HL-60 (cell line): Measurements from ENCODE around the gene HRH1.

Source experiments
- DNase-seq, 2 experiments: peaks; one replicate each; pipeline ENCODE4 v3.0.0-alpha.2; 2010 to 2020; ENCODE audit warnings: low read depth in 1 of 2, low spot score in 1 of 2
- H3K27ac ChIP-seq: fragments of 250-450 bp; sonication (Bioruptor Pico); replicated peaks from 2 replicates; pipeline ENCODE4 v1.5.1; 2020; ENCODE audit warnings: mild to moderate bottlenecking, moderate library complexity
- H3K27me3 ChIP-seq: fragments of 250-450 bp; sonication (Bioruptor Pico); 2 replicates; pipeline ENCODE4 v1.5.1; 2021; ENCODE audit warnings: mild to moderate bottlenecking, moderate library complexity; ENCODE audit not compliant: insufficient read depth, poor library complexity, severe bottlenecking
- H3K4me3 ChIP-seq: replicated peaks from 2 replicates; pipeline ENCODE4 v1.5.1; 2011; ENCODE audit warnings: mild to moderate bottlenecking, control low read depth, low read length; ENCODE audit not compliant: insufficient read depth
- CTCF ChIP-seq: IDR thresholded peaks from one replicate; pipeline ENCODE4 v1.5.1; 2011; ENCODE audit warnings: low read length, control low read depth, inconsistent platforms; ENCODE audit not compliant: insufficient read depth
- GABPA ChIP-seq: IDR thresholded peaks from 2 replicates; pipeline ENCODE4 v1.6.1; 2012; ENCODE audit warnings: low read depth
- POLR2AphosphoS5 ChIP-seq: IDR thresholded peaks from 2 replicates; pipeline ENCODE4 v1.6.1; 2012; ENCODE audit warnings: low read depth
- REST ChIP-seq: IDR thresholded peaks from 2 replicates; pipeline ENCODE4 v1.6.1; 2012; ENCODE audit warnings: low read depth; ENCODE audit not compliant: insufficient replicate concordance
- SPI1 ChIP-seq: IDR thresholded peaks from 2 replicates; pipeline ENCODE4 v1.6.1; 2012; ENCODE audit warnings: low read depth, mild to moderate bottlenecking, borderline replicate concordance

HRH1 gene

GRCh38 chr3:11306817-11307589, 152.7 kb downstream of the HRH1 start:
- DNase-seq: no peak
- no peak overlapping the region for H3K4me3 ChIP-seq
- H3K27ac ChIP-seq: no peak overlapping the region
- TF ChIP-seq REST (no peak), POLR2AphosphoS5 (no peak), CTCF (no peak), SPI1 (no peak), GABPA (no peak)
- no peaks in the 10 kb centered on the region for H3K27me3 ChIP-seq

- no peak for TF ChIP-seq POLR2AphosphoS5
- no peak for TF ChIP-seq GABPA
- no peak for TF ChIP-seq REST
- Histone ChIP-seq H3K4me3 (no peak overlapping the region), H3K27ac (no peak overlapping the region; the same call in 1 of the 2 replicates), H3K27me3 (no peaks in the 10 kb centered on the region)
- DNase-seq: no peak
Measured at GRCh38 chr3:11307830-11308432, 153.6 kb downstream of the HRH1 start.

- Histone ChIP-seq H3K27ac (no peak overlapping the region), H3K27me3 (no peaks in the 10 kb centered on the region), H3K4me3 (no peak overlapping the region)
- no peak for DNase-seq
- TF ChIP-seq CTCF: no peak
- TF ChIP-seq GABPA: no peak
- no peak for TF ChIP-seq REST
- no peak for TF ChIP-seq SPI1
- no peak for TF ChIP-seq POLR2AphosphoS5
Measured at GRCh38 chr3:11310258-11310657, 156.0 kb downstream of the HRH1 start.
